Fibroblast of pulmonary artery (primary cell): ENCODE measurements around the gene KLHL14.

ENCODE experiments used
- DNase-seq: peaks from one replicate; pipeline ENCODE4 v3.0.0-alpha.2; 2010; ENCODE audit warnings: low read depth
- H3K4me3 ChIP-seq: replicated peaks from 2 replicates; pipeline ENCODE4 v1.5.1; 2011; ENCODE audit warnings: low read depth, mild to moderate bottlenecking, control low read depth, low read length, moderate library complexity
- TF ChIP-seq, protein P1 (sequence below): IDR thresholded peaks from 2 replicates; pipeline ENCODE4 v1.5.1; 2011; ENCODE audit warnings: mild to moderate bottlenecking, control low read depth, low read length, inconsistent platforms; ENCODE audit errors: missing control alignments

Gene KLHL14

DNA sequence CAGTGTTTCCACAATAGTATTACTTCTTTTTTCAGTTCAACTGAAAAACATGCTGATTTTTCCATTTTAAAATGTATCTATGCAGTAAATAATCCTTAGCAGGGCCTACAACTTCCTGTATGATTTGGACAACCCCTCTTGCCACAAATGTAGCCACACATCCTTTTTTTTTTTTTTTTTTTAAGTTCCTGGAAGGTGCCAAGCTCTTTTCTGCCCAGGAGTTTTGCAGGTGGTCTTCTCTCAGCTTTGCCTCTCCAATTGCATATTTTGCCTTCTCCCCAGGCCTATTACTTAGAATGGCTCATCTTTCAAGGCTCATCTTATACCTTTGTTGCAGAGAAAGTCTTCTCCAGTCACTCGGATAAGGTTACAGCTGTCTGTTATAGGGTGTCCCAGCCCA is 11.6 kb downstream of the KLHL14 start:
- H3K4me3 ChIP-seq = no peak overlapping the region
- no peak for DNase-seq
- TF ChIP-seq, protein P1, sequence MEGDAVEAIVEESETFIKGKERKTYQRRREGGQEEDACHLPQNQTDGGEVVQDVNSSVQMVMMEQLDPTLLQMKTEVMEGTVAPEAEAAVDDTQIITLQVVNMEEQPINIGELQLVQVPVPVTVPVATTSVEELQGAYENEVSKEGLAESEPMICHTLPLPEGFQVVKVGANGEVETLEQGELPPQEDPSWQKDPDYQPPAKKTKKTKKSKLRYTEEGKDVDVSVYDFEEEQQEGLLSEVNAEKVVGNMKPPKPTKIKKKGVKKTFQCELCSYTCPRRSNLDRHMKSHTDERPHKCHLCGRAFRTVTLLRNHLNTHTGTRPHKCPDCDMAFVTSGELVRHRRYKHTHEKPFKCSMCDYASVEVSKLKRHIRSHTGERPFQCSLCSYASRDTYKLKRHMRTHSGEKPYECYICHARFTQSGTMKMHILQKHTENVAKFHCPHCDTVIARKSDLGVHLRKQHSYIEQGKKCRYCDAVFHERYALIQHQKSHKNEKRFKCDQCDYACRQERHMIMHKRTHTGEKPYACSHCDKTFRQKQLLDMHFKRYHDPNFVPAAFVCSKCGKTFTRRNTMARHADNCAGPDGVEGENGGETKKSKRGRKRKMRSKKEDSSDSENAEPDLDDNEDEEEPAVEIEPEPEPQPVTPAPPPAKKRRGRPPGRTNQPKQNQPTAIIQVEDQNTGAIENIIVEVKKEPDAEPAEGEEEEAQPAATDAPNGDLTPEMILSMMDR = no peak

- TF ChIP-seq, protein P1 = no peak
- H3K4me3 ChIP-seq = no peak overlapping the region
- DNase-seq = no peak
Measured at GRCh38 chr18:32760391-32760790, 12.4 kb downstream of the KLHL14 start.

GRCh38 chr18:32759611-32760167 is 13.1 kb downstream of the KLHL14 start:
- DNase-seq = no peak
- H3K4me3 ChIP-seq = no peak overlapping the region
- TF ChIP-seq, protein P1 = no peak

DNA sequence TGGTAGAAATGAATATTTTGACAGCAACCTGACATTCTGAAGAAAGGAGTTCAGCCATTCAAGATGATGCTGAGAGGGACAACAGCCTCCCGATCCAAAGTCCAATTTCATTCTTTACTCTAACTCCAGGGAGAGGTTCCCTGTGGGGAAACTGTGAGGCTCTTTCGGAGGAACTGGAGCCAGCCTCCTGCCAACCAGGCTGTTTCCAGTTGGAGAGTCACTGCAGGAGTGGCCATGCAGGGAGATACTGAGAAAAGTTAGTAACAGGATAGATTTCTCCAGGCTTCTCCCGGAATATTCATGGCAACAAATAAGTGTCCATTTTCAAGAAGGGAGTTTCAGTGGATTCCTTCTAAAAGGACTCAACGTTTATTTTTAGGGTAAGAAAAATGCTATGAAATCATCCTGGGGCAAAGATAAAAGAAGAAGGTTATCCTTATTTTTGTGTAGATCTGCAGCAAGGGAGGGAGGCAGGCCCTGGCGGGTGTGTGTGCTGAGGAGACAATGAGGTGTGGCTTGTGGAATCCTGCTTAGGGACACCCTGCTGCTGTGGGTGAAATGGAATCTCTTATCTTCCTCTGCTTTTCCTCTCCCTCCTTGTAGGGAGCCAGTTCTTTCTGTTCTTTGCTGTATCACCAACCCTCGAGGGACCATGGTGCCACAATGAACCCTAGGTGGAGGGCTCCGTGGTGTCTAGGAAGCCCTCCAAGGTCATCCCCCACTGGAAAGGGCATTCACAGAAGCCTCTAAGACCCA is 18.1 kb downstream of the KLHL14 start:
- TF ChIP-seq, protein P1 = no peak
- DNase-seq = no peak

GRCh38 chr18:32753656-32754260 is 19.1 kb downstream of the KLHL14 start:
- TF ChIP-seq, protein P1 = no peak
- no peak overlapping the region for H3K4me3 ChIP-seq
- no peak for DNase-seq

More for the DNA sequence above, 18.1 kb downstream of the KLHL14 start:
- no peak overlapping the region for H3K4me3 ChIP-seq

- no peak for DNase-seq
- H3K4me3 ChIP-seq = no peak overlapping the region
- TF ChIP-seq, protein P1 = no peak
Measured at GRCh38 chr18:32750328-32750727, 22.5 kb downstream of the KLHL14 start.
